Stimulated activated naive CD8-positive, alpha-beta T cell treated with anti-CD3 and anti-CD28 coated beads, Interleukin-15, amount 100 ng/mL, for 72 hours (primary cell): ENCODE data around the gene REXO4.
"Not testable (repeated sequence)": the region's sequence is repeated elsewhere in the genome, so short reads cannot be mapped to it uniquely, and the experiment has no call there.

ENCODE experiments used
- ATAC-seq: fragments of 150-1000 bp; cut with Tn5 transposase; 2 replicates; pipeline ENCODE4 v1.10.0; 2021; ENCODE audit warnings: mild to moderate bottlenecking, moderate library complexity
- DNase-seq, 2 donors: peaks; one replicate each; pipeline ENCODE4 v3.0.0; 2021 to 2022
- H3K27ac Mint-ChIP-seq, 2 donors: one replicate each; pipeline ENCODE4 v1.8.0; 2022; ENCODE audit warnings: mild to moderate bottlenecking in 2 of 2, mixed read lengths in 2 of 2, moderate library complexity in 2 of 2
- H3K27me3 Mint-ChIP-seq: one replicate; pipeline ENCODE4 v1.8.0; 2022; ENCODE audit warnings: mixed read lengths
- H3K4me1 Mint-ChIP-seq: one replicate; pipeline ENCODE4 v1.8.0; 2022; ENCODE audit warnings: mild to moderate bottlenecking, mixed read lengths
- H3K4me3 Mint-ChIP-seq, 2 donors: one replicate each; pipeline ENCODE4 v1.8.0; 2022; ENCODE audit warnings: mild to moderate bottlenecking in 2 of 2, mixed read lengths in 2 of 2, moderate library complexity in 1 of 2
- H3K9me3 Mint-ChIP-seq, 2 donors: one replicate each; pipeline ENCODE4 v1.8.0; 2022; ENCODE audit warnings: mixed read lengths in 2 of 2

Gene REXO4

DNA sequence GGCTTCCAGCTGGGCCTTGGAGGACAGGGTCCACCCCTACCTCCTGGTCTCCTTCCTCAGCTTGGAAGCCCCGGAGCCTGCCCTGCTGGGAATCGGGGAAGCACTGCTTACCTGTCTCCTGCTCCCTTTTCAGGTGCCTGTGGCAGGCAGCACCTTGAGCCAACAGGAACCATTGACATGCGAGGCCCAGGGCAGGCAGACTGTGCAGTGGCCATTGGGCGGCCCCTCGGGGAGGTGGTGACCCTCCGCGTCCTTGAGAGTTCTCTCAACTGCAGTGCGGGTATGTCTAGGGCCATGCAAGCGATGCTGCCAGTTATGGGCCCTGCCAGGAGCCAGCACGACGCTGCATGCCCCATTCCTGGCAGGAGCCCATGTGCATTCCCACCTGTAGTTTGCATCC is 38.1 kb upstream of the REXO4 start:
- DNase-seq: no peak
- no peak overlapping the region for H3K4me3 Mint-ChIP-seq
- H3K4me1 Mint-ChIP-seq: peaks cover 17% of the 10 kb centered on the region
- no peaks in the 10 kb centered on the region for H3K9me3 Mint-ChIP-seq
- no peak for ATAC-seq
- H3K27ac Mint-ChIP-seq: no peak overlapping the region
- H3K27me3 Mint-ChIP-seq: no peaks in the 10 kb centered on the region

DNA sequence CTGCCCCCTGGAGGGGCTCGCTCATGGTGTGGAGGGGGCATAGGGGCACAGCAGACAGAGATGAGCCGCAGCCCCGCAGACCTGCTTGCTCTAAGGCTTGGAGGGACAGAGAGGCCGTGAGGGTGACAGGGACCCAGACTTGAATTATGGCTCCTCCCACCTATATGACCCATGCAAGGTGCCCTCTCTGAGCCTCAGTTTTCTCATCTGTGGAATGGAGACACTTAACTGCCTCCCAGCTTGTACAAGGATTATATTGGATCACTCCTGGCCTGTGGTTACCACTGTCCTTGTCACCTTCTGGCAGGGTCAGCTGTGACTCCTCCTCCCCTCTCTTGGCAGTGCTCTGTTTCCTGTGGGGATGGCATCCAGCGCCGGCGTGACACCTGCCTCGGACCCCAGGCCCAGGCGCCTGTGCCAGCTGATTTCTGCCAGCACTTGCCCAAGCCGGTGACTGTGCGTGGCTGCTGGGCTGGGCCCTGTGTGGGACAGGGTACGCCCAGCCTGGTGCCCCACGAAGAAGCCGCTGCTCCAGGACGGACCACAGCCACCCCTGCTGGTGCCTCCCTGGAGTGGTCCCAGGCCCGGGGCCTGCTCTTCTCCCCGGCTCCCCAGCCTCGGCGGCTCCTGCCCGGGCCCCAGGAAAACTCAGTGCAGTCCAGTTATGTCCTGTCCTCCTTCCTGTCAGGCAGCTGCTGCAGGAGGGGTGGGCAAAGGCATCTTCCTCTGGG is 37.3 kb upstream of the REXO4 start:
- H3K27ac Mint-ChIP-seq: no peak overlapping the region
- no peaks in the 10 kb centered on the region for H3K27me3 Mint-ChIP-seq
- DNase-seq (no peak), ATAC-seq (no peak)
- H3K4me1 Mint-ChIP-seq: peaks cover 11% of the 10 kb centered on the region
- H3K9me3 Mint-ChIP-seq: no peaks in the 10 kb centered on the region
- no peak overlapping the region for H3K4me3 Mint-ChIP-seq

- no peaks in the 10 kb centered on the region for H3K27me3 Mint-ChIP-seq
- H3K4me3 Mint-ChIP-seq: no peak overlapping the region
- peaks cover 3% of the 10 kb centered on the region for H3K4me1 Mint-ChIP-seq
- ATAC-seq: no peak
- DNase-seq: no peak
- H3K9me3 Mint-ChIP-seq: no peaks in the 10 kb centered on the region
- H3K27ac Mint-ChIP-seq: no peak overlapping the region
Measured at GRCh38 chr9:133454325-133454724, 36.5 kb upstream of the REXO4 start.

GRCh38 chr9:133453651-133454050 is 35.8 kb upstream of the REXO4 start:
- Mint-ChIP-seq H3K4me1 (no peaks in the 10 kb centered on the region), H3K27ac (no peak overlapping the region), H3K4me3 (no peak overlapping the region), H3K27me3 (no peaks in the 10 kb centered on the region), H3K9me3 (no peaks in the 10 kb centered on the region)
- no peak for DNase-seq
- no peak for ATAC-seq

GRCh38 chr9:133452562-133452961 is 34.8 kb upstream of the REXO4 start:
- no peak for ATAC-seq
- H3K27ac Mint-ChIP-seq: no peak overlapping the region
- H3K9me3 Mint-ChIP-seq: no peaks in the 10 kb centered on the region
- no peak for DNase-seq
- H3K4me3 Mint-ChIP-seq: no peak overlapping the region
- no peaks in the 10 kb centered on the region for H3K27me3 Mint-ChIP-seq
- H3K4me1 Mint-ChIP-seq: no peaks in the 10 kb centered on the region

- H3K27me3 Mint-ChIP-seq, H3K9me3 Mint-ChIP-seq, H3K4me1 Mint-ChIP-seq, ATAC-seq, DNase-seq, H3K4me3 Mint-ChIP-seq: not testable (repeated sequence)
- peak overlapping the region in 1 of 2 donors; percentile 54 for H3K27ac Mint-ChIP-seq
Measured at GRCh38 chr9:133451865-133452264, 34.1 kb upstream of the REXO4 start.

DNA sequence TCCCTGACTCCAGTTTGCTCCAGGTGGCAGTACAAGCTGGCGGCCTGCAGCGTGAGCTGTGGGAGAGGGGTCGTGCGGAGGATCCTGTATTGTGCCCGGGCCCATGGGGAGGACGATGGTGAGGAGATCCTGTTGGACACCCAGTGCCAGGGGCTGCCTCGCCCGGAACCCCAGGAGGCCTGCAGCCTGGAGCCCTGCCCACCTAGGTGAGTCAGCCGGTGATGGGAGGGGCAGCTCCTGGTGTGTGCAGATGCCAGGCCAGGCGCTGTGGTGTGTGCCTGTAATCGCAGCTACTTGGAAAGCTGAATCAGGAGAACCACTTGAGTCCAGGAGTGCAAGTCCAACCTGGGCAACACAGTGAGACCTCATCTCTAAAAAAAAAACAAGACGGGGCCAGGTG is 31.9 kb upstream of the REXO4 start:
- H3K4me1 Mint-ChIP-seq: no peaks in the 10 kb centered on the region
- no peaks in the 10 kb centered on the region for H3K9me3 Mint-ChIP-seq
- DNase-seq (no peak), ATAC-seq (no peak)
- H3K27me3 Mint-ChIP-seq: no peaks in the 10 kb centered on the region
- H3K4me3 Mint-ChIP-seq: no peak overlapping the region
- H3K27ac Mint-ChIP-seq: no peak overlapping the region

DNA sequence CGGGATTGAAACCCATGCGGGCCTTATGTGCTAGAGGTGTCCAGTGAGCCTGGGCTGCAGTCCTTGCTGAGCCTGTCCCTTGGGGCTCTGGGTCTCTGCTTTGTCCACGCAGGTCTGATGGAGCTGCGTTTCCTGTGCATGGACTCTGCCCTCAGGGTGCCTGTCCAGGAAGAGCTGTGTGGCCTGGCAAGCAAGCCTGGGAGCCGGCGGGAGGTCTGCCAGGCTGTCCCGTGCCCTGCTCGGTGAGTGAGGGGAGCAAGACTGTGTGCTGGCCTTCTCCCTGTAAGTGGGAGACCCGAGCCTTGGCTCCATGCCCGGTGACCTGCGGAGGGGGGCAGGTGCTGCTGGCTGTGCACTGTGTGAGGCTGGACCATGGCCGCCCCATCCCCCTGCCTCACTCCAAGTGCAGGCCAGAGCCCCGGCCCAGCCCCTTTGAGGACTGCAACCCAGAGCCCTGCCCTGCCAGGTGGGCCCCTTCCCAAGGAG is 30.7 kb upstream of the REXO4 start:
- Mint-ChIP-seq H3K27ac (no peak overlapping the region), H3K27me3 (no peaks in the 10 kb centered on the region), H3K9me3 (no peaks in the 10 kb centered on the region), H3K4me3 (no peak overlapping the region), H3K4me1 (no peaks in the 10 kb centered on the region)
- no peak for DNase-seq
- ATAC-seq: no peak

- no peak overlapping the region for H3K27ac Mint-ChIP-seq
- H3K9me3 Mint-ChIP-seq: no peaks in the 10 kb centered on the region
- DNase-seq (no peak), ATAC-seq (no peak)
- H3K4me1 Mint-ChIP-seq: no peaks in the 10 kb centered on the region
- H3K4me3 Mint-ChIP-seq: no peak overlapping the region
- no peaks in the 10 kb centered on the region for H3K27me3 Mint-ChIP-seq
Measured at GRCh38 chr9:133445293-133445969, 27.6 kb upstream of the REXO4 start.

DNA sequence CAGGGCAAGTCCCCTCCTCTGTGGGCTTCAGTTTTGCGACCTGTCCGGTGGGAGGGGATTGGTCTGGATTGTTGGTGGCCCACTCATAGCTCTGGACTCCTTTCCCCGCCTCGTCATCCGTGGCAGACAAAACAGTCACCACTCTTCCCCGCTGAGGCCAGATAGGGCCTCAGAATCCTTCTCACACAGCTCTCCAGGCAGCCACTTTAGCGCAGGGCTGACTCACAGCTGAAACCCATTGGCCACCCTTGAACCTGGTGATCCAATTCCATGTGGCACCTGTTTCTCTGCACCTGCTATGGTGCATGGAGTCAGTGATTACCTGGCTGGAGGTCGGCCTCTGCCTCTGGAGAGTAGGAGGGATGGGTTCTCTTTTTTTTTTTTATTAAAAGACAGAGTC is 26.2 kb upstream of the REXO4 start:
- Mint-ChIP-seq H3K4me3 (no peak overlapping the region), H3K9me3 (no peaks in the 10 kb centered on the region), H3K27ac (no peak overlapping the region), H3K4me1 (peaks cover 7% of the 10 kb centered on the region), H3K27me3 (no peaks in the 10 kb centered on the region)
- ATAC-seq (no peak), DNase-seq (no peak)

DNA sequence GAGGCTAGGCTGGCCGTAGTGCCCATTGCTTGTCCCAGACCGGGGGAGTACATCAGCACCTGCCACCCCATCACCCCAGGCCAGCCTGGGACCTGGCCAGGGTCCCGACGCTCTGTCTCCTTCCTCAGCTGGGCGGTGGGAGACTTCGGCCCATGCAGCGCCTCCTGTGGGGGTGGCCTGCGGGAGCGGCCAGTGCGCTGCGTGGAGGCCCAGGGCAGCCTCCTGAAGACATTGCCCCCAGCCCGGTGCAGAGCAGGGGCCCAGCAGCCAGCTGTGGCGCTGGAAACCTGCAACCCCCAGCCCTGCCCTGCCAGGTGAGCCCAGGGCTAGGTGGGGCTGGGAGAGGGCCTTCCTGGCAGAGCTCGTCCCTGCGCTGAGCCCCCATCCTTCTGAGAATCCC is 25.4 kb upstream of the REXO4 start:
- no peak overlapping the region for H3K27ac Mint-ChIP-seq

DNA sequence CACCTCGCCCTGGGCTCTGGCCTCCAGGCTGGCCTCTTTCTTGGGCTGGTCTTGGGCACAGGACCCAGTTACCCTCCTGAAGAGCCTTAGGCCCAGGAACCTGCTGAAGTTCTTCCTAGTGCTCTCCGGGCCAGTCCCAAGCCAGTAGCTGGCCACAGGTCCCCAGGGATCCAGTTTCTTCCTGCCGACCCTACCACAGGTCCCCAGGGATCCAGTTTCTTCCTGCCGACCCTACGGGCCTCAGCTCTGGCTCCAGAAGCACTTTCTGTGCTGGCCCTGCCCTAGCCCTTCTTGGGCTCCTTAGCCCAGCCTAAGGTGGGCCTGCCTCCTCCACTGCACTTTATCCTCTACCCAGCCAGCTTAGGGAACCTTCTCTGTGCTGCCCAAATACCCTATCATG is 23.8 kb upstream of the REXO4 start:
- peak overlapping the region in 1 of 2 donors; percentile 10 for H3K27ac Mint-ChIP-seq

More for the DNA sequence above, 25.4 kb upstream of the REXO4 start:
- ATAC-seq (no peak), DNase-seq (no peak)
- Mint-ChIP-seq H3K9me3 (no peaks in the 10 kb centered on the region), H3K4me1 (peaks cover 7% of the 10 kb centered on the region), H3K27me3 (no peaks in the 10 kb centered on the region), H3K4me3 (no peak overlapping the region)

GRCh38 chr9:133440874-133441273 is 23.1 kb upstream of the REXO4 start:
- DNase-seq (no peak), ATAC-seq (no peak)
- H3K27me3 Mint-ChIP-seq: no peaks in the 10 kb centered on the region
- peak overlapping the region in 1 of 2 donors; percentile 88 for H3K27ac Mint-ChIP-seq
- no peaks in the 10 kb centered on the region for H3K9me3 Mint-ChIP-seq
- H3K4me1 Mint-ChIP-seq: peaks cover 7% of the 10 kb centered on the region
- no peak overlapping the region for H3K4me3 Mint-ChIP-seq

More for the DNA sequence above, 23.8 kb upstream of the REXO4 start:
- Mint-ChIP-seq H3K27me3 (no peaks in the 10 kb centered on the region), H3K9me3 (no peaks in the 10 kb centered on the region), H3K4me1 (peaks cover 7% of the 10 kb centered on the region), H3K4me3 (no peak overlapping the region)
- DNase-seq (no peak), ATAC-seq (no peak)

DNA sequence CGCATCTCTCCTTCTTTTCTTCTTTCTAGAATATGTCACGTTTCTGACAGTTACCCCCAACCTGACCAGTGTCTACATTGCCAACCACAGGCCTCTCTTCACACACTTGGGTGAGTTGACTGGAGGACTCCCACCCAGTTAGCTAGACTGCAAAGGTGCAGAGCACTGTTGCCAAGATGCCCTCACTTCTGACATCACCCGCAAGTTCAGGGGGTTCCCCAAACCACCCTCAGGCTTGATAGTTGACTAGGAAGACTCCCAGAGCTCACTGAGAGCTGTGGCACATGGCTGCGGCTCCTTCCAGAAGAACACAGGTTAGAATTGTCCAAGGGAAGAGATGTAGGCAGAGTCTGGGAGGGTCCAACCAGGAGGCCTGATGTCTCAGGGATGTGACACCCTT is 21.5 kb upstream of the REXO4 start:
- Mint-ChIP-seq H3K9me3 (no peaks in the 10 kb centered on the region), H3K27me3 (no peaks in the 10 kb centered on the region), H3K4me3 (no peak overlapping the region), H3K4me1 (peaks cover 7% of the 10 kb centered on the region), H3K27ac (no peak overlapping the region)
- DNase-seq (no peak), ATAC-seq (peak; percentile 77)

DNA sequence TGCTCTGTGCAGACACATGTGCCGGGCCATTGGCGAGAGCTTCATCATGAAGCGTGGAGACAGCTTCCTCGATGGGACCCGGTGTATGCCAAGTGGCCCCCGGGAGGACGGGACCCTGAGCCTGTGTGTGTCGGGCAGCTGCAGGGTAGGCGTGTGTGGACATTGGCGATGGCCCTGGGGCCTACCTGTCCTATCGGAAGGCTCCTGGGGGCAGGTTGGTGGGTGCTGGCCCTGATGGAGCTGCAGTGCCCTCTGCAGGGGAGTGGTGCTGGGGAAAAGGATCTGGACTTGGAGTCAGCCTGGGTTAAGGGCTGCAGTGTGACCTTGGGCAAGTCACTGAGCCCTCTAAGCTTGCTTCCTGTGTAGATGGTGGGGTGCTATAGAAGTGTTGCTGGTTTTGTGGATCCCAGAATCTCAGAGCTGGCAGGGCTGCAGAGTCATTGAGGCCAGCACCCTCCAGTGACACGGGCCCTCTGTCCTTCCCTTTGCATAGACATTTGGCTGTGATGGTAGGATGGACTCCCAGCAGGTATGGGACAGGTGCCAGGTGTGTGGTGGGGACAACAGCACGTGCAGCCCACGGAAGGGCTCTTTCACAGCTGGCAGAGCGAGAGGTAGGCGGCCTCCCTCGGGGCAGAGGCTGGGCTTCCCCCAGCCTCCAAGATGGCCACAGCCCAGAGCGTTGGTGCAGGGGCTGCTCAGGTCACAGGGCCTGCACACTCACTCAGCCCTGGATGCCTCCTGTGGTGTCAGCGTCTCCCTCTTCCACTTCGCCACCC is 20.1 kb upstream of the REXO4 start:
- ATAC-seq (peak; percentile 46), DNase-seq (no peak)
- peaks cover 7% of the 10 kb centered on the region for H3K4me1 Mint-ChIP-seq
- H3K4me3 Mint-ChIP-seq: no peak overlapping the region
- H3K27me3 Mint-ChIP-seq: no peaks in the 10 kb centered on the region
- H3K27ac Mint-ChIP-seq: peak overlapping the region in 1 of 2 donors; percentile 36
- no peaks in the 10 kb centered on the region for H3K9me3 Mint-ChIP-seq

- Mint-ChIP-seq H3K9me3 (no peaks in the 10 kb centered on the region), H3K27ac (no peak overlapping the region), H3K27me3 (no peaks in the 10 kb centered on the region), H3K4me1 (peaks cover 7% of the 10 kb centered on the region), H3K4me3 (no peak overlapping the region)
- ATAC-seq (no peak), DNase-seq (no peak)
Measured at GRCh38 chr9:133436681-133437080, 18.9 kb upstream of the REXO4 start.
